DMS153 (cell line): Measurements from ENCODE around the gene CPSF4L.
"Not testable (repeated sequence)": the region's sequence is repeated elsewhere in the genome, so short reads cannot be mapped to it uniquely, and the experiment has no call there.

ENCODE experiments used
- DNase-seq: peaks from one replicate; lab custom pipeline; 2025; lab: John Stamatoyannopoulos, UW

The CPSF4L gene

GRCh38 chr17:73268582-73269328 lies 7.1 kb upstream of the CPSF4L start:
- DNase-seq = no peak

GRCh38 chr17:73267648-73268537 lies 6.2 kb upstream of the CPSF4L start:
- DNase-seq = no peak

GRCh38 chr17:73266796-73267195 lies 5.1 kb upstream of the CPSF4L start:
- no peak for DNase-seq

DNA sequence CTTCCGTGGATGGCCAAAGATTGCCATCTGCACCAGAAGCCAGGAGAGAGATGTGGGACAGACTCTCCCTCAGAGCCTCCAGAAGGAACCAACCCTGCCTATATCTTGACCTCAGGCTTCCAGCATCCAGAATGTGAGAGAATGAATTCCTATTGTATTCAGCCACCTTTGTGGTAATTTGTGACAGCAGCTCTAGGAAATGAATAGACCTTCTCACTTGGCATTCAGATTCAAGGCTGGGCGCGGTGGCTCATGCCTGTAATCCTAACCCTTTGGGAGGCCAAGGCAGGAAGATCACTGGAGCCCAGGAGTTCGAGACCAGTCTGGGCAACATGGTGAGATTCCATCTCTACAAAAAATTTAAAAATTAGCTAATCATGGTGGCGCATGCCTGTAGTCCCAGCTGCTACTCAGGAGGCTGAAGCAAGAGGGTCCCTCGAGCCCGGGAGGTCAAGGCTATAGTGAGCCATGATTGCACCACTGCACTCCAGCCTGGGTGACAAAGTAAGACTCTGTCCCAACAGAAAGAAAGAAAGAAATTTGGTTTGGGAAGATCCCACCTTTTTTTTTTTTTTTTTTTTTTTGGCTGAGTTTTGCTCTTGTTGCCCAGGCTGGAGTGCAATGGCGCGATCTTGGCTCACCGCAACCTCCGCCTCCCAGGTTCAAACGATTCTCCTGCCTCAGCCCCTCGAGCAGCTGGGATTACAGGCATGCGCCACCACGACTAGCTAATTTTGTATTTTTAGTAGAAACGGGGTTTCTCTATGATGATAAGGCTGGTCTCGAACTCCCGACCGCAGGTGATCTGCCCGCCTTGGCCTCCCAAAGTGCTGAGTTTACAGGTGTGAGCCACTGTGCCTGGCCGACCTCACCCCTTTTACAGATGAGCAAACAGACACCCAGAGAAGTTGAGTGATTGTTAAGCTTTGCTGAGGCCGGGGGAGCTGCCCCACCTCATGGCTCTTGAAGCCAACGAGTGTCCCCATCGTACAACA lies 4.3 kb upstream of the CPSF4L start:
- DNase-seq = no peak

GRCh38 chr17:73264448-73264847 lies 2.8 kb upstream of the CPSF4L start:
- not testable (repeated sequence) for DNase-seq

DNA sequence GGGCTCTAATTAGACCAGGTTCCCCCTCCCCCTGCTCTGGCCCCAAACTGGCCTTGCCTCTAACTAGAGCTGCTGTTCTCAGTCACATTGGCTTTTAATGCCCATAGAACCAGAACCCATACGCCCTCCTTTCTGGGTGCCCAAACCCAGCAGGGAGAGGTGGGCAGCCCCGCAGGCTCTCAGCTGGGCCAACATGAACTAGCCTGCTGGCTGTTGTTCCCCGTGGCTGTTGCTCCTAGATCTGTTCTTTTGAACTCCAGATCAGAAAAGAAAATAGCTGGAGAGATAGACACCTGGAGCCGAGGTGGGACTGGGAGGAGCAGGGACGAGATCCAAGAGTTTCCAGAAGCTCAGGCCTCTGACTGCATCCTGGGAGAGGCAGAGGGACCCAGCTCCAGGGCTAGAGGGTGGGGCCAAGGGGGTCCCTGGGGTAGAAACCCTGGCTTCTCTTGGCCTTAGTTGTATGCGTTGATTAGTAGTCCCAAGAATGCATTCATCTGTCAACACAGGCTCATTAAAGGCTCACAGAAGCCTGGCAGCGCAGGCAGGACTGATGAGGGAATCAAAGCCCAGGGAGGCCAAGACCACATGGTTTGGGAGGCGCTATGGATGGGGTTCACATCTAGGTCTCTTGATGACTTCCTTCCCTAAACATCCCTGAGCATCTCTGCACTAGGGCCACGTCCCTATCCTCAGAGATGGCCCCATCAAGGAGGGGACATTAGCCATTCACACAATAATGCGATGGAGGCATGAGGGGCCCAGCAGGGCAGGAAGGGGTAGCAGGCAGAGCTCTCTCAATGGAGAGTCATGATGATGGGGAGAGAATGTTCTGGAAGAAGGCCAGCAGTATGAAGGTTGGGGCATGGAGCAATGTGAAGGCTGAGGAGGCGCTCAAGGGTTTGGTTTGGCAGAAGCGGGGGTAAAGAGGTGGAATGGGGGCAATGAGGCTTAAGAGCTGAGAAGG lies 1.3 kb upstream of the CPSF4L start:
- no peak for DNase-seq

DNA sequence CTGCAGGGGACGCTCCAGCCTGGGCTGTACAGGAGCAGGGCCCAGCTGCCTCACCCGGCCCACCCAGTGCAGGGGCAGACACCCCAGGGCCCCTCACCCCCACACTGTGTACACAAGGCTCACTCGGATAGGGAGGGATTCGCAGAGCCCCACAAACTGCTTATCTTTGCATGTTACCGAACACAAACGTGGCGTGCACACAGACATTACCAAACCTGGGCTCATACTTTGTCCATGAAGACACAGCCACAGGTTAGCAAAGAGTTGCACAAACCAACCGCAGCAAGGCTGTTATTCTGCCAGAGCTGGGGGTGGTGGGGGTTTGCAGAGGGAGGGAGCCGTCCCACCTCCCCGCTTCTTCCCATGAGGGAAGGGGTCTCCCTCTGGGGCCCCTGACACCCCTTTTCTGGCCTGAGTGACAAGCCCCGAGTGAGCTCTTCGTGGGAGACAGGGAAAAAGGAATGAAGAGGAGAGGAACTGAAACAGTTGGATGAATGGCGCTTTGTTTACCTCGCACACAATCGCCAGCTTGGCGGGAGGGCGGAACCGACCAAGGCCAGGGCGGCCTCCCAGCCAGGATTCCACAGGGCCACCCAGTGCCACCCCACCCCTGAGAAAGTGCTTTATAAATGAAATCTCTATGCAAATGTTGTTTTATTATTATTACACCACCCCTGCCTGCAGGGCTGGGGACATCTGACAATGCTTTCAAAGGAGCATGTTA lies 434 bp upstream of the CPSF4L start:
- no peak for DNase-seq

DNA sequence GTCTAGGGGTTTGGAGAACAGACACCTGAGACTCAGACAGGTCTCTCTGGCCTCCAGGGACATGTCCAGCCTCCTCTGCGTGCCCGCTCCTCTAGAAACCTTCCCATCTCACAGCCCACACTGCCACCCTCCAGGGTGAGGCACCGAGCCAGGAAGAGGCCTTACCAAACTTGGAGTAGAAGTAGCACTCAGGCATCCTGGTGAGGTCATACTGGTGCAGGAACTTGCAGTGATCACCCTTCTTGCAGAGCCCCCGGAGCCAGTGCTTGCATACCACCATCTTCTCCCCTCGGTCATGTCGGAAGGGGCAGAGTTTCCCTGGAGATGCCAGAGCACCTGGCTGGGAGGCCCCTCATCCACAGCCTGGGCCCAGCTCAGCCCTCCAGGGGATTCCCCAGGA lies 4.2 kb downstream of the CPSF4L start:
- DNase-seq = no peak

DNA sequence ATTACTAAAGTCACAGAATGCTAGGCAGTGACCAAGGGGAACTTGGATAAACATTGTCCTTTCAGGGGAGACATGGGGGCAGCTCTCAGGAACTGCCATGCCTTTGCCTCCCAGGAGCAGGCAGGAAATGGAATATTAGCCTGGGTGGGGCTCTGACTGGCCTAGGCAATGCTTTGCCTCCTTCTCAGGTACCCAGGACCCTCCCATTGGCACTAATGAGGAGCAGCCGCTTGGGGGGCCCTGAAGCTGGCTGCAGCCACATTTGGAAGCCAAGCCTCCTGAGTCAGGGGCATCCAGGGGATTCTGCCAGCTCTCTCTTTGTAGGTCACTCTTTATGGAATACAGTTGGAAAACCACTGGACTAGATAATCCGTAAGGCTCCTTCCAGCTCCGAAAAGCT lies 5.5 kb downstream of the CPSF4L start:
- DNase-seq = no peak

DNA sequence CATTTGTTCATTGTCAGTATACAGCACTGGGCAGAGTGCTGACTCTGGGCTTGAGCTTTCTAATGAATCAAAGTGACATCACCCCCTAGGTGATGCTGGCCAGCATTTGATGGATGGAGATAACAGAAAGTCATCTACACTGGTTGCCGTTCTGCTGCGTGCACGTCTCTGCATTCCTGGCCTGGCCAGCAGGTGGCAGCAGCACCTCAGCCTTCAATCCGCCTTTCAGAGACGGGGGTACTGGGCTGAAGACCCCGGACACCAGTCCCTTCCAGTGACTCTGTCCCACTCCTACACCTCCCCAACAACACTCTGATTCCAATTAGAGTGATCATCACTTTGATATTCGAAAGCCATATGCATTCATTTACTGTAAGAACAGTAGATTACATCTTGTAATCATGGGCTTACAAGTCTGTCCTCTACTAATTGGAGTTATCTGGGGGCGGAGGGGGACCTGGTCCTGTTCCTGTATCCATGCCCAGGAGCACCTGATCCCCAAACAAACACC lies 6.0 kb downstream of the CPSF4L start:
- peak; percentile 31 for DNase-seq

DNA sequence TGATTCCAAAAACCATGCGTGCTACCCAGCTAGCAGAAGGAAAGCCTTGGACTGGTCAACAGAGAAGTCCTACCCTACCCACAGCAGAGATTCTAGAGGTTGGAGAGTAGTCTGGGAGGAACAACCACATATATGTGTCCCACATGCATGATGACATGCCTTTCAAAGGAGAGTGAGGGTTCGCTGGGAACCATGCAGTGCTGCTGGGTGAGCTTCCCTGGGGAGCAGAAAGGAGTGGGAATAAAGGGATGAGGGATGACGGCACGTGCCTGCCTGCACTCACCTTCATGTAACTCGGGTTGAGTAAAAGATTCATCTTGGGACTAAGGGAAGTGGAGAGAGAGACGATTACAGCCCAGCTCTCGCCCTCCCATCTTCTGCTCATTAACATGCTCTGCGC lies 9.8 kb downstream of the CPSF4L start:
- no peak for DNase-seq

GRCh38 chr17:73250851-73251640 lies 10.6 kb downstream of the CPSF4L start:
- no peak for DNase-seq

DNA sequence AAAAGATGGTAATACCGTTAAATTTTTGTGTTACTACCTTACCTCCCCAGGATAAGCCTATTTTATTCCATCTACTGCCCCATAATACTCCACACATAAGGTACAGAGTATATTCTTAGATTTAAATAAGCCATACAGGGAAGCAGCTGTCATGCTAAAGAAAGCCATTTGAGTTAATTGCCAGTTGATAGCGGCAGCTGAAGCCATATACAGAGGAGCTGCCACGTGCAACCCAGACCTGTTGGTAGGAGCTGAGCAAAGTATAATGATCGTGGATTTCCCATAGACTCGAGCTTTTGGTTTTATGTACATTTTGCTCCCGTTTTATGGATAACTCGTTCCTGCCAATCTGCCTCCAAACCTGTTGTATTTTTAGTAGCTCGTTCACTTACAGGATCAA lies 12.0 kb downstream of the CPSF4L start:
- DNase-seq = no peak

DNA sequence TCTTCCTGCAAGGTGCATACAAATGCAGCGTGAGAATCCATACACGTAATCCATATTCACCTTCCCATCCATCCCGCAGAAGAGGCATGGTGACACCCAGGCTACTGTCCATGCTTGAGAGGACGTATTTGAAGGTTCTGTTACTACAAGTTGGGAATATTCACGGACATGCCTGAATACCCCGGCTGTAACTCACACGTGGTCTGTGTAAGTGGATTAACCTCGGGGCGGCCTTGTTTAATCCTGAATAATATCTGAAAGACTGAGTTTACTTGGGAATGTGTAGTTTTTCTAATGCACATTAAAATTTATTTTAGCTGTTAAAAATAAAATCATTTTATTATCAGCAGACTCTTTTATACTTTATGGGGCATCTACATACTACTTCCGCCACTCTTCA lies 13.1 kb downstream of the CPSF4L start:
- no peak for DNase-seq

- DNase-seq = no peak
Measured at GRCh38 chr17:73247726-73248125, 14.0 kb downstream of the CPSF4L start.

DNA sequence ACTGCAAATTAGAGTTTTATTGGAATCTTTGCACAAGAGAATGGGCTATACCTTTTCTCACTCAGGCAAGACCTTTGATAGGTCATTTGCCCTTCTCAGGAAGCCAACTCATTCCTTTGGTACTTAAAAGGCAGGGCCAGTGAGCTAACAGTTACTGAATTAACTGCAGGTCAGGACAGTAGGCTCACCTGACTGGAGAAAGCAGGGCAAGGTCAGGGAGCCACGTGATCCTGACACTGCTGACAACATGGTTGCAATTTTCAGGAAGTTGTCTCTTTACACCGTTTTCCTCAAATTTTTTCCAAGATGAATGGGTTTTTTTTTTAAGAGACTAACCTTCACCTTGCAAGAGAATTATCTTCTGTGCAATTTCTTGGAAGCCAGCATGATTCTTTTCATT lies 21.1 kb downstream of the CPSF4L start:
- no peak for DNase-seq

DNA sequence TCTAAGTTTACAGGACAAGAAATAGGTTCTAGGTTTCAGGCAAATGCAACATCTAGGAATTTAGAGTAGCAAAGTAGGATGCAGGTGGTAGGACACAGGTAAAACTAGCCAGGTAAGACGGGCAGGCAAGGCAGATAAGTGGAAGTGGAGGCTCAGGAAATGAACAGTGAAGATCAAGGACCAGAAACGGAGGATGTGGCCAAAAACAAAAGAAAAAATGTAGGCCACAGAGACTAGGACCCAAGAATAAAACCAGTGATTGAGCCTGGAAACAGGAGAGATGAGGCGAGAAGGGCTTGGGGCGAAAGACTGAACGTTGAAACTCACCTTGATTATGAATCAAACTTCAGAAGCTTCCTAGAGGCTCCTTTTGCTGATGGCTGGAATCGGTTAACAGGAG lies 24.0 kb downstream of the CPSF4L start:
- DNase-seq = no peak

- DNase-seq = no peak
Measured at GRCh38 chr17:73234736-73235135, 26.9 kb downstream of the CPSF4L start.
